Adrenal gland (tissue), 5 donors: ENCODE data around the gene SERGEF.

ENCODE experiments used
- POLR2A ChIP-seq, 2 donors: fragments of 450-650 bp; IDR thresholded peaks; one replicate each; pipeline ENCODE4 v1.6.1; 2017; ENCODE audit warnings: antibody characterized with exemption in 2 of 2, mild to moderate bottlenecking in 2 of 2, moderate library complexity in 1 of 2
- TF ChIP-seq, protein P1 (sequence below), 6 experiments: fragments of 450-650 bp in 4 of 6; fragments of 200-600 bp in 2 of 6; sonication (generic) in 1 of 6; IDR thresholded peaks; 1 replicate in 5 of 6; 2 replicates in 1 of 6; pipeline versions ENCODE4 v1.5.1 to v1.8.0; 2016 to 2021; ENCODE audit warnings: antibody characterized with exemption in 6 of 6, mild to moderate bottlenecking in 2 of 6, moderate library complexity in 1 of 6
- donor health status: DM: no; HTN: no; CAD: no.

DNA sequence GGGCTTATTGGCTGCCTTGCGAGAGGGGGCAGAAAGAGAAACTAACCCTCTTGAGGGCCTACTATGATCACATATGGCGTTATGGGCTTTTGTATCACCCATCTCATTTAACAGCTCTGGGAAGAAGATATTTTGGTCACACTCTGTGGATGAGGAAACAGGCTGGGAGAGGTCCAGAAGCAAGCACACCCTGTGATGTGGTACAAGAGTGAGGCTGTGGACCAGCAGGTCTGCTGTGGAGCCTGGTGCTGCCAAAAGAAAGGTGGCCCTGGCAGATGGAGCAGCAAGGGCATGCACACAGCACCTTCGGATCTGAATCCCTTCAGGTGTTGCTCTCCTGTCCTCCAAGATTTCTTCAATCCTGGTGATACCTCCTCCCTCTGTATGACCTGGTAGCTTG, 214.1 kb downstream of the SERGEF start:
- TF ChIP-seq POLR2A (IDR thresholded peaks at IDR 0.05): no peak
- TF ChIP-seq, protein P1, sequence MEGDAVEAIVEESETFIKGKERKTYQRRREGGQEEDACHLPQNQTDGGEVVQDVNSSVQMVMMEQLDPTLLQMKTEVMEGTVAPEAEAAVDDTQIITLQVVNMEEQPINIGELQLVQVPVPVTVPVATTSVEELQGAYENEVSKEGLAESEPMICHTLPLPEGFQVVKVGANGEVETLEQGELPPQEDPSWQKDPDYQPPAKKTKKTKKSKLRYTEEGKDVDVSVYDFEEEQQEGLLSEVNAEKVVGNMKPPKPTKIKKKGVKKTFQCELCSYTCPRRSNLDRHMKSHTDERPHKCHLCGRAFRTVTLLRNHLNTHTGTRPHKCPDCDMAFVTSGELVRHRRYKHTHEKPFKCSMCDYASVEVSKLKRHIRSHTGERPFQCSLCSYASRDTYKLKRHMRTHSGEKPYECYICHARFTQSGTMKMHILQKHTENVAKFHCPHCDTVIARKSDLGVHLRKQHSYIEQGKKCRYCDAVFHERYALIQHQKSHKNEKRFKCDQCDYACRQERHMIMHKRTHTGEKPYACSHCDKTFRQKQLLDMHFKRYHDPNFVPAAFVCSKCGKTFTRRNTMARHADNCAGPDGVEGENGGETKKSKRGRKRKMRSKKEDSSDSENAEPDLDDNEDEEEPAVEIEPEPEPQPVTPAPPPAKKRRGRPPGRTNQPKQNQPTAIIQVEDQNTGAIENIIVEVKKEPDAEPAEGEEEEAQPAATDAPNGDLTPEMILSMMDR (IDR thresholded peaks at IDR 0.05): no peak
